Stimulated activated CD4-positive, alpha-beta T cell treated with anti-CD3 and anti-CD28 coated beads, TNF-alpha, amount 100 ng/mL, for 1 hour (primary cell): ENCODE measurements around the gene APOD.

Source experiments
- DNase-seq, 3 donors: peaks; one replicate each; pipeline ENCODE4 v3.0.0-alpha.2; 2020; ENCODE audit warnings: low read depth in 3 of 3, low spot score in 1 of 3

APOD gene

DNA sequence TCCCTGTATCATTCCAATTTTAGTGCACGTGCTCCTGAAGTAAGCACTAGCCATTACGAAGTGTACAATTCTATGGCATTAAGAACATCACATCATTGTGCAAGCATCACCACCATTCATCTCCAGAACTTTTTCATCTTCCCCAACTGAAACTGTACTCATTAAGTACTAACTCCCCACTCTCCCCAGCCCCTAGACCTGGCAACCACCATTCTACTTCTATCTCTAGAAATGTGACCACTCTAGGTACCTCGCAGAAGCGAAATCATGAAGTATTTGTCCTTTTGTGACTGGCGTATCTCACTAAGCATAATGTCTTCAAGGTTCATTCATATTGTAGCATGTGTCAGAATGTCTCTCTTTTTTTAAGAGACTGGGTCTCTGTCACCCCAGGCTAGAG, 52.1 kb downstream of the APOD start:
- DNase-seq, result no peak

DNA sequence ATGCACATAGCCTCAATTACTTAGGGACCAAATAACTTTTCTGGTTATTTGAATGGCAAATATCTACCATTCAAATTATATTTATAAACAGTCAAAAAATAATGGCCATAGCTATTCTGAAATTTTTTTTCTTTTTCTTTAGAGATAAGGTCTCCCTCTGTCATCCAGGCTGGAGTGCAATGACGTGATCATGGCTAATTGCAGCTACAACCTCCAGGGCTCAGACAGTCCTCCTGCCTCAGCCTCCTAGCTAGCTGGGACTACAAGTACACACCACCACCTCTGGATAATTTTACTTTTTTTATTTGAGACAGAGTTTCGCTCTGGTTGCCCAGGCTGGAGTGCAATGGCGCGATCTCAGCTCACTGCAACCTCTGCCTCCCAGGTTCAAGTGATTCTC, 57.2 kb downstream of the APOD start:
- no peak for DNase-seq

DNA sequence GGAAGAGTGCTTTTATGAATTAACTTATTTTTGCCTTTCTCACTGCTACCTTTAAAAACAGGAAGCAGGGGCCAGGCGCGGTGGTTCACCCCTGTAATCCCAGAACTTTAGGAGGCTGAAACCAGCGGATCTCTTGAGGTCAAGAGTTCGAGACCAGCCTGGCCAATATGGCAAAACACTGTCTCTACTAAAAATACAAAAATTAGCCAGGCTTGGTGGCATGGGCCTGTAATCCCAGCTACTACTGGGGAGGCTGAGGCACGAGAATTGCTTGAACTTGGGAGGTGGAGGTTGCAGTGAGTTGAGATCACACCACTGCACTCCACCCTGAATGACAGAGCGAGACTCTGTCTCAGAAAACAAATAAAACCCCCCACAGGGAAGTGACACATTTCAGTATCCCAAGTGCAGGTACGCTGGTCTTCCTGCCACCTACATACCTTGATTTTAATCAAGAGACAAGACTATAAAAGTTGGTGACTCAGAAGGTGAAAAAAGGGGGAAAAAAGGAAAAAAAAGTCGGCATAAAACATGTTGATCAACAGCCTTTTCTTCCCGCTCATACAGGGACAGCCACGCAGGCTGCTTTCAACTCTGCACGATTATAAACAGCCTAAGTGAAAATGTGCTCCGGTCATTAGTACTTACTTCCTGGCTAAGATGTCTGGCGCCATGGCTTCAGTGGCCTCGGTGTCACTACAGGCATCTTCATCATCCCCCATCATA, 59.4 kb downstream of the APOD start:
- DNase-seq, result no peak

GRCh38 chr3:195522254-195523023, 61.3 kb downstream of the APOD start:
- DNase-seq, result no peak
